GM12878 (cell line): ENCODE measurements around the gene SELPLG. TPM values are rescaled to one million over a fixed set of nuclear protein-coding genes. Genes with fewer than 3 reads are reported as not detected.

Source experiments
- ATAC-seq: fragments of 200-7000 bp; cut with Tn5 transposase; 3 replicates; pipeline ENCODE4 v1.9.1; 2020; ENCODE audit warnings: mild to moderate bottlenecking, moderate library complexity
- BruUV-seq: library from RNA; stranded (reverse); fragments of 400-500 nt; replicated peaks from 2 replicates; lab custom pipeline; 2021; lab: Mats Ljungman, UMichigan
- CTCF ChIA-PET: fragments of 300-600 bp; sonication (Branson Sonifier 250); formaldehyde crosslinking; extraction: SDS; loops from one replicate; lab custom pipeline; 2021; ENCODE audit warnings: inconsistent platforms; lab: Yijun Ruan, JAX
- POLR2A ChIA-PET: fragments of 350-600 bp; formaldehyde crosslinking; extraction: SDS; loops from one replicate; lab custom pipeline; 2021; ENCODE audit warnings: inconsistent platforms; lab: Charles Lee
- RAD21 ChIA-PET: fragments of 300-600 bp; sonication (Branson Sonifier 250); formaldehyde crosslinking; loops from one replicate; lab custom pipeline; 2023; ENCODE audit warnings: antibody characterized with exemption; ENCODE audit not compliant: unreplicated experiment; lab: Charles Lee
- SMC1A ChIA-PET: fragments of 300-600 bp; sonication (Branson Sonifier 250); formaldehyde crosslinking; loops from one replicate; lab custom pipeline; 2023; ENCODE audit not compliant: unreplicated experiment, uncharacterized antibody; lab: Charles Lee
- DNase-seq: peaks from one replicate; pipeline ENCODE4 v3.0.0-alpha.2; 2011; ENCODE audit warnings: low read depth, low spot score
- FAIRE-seq: peaks from 3 replicates; lab custom pipeline; 2011; peaks lifted over from hg19 to GRCh38; lab: Jason Lieb, UNC
- H2AFZ ChIP-seq: 2 replicates; pipeline ENCODE4 v1.6.0; 2011; ENCODE audit warnings: low read depth, low read length, control low read depth; ENCODE audit not compliant: control insufficient read depth
- H3K27ac ChIP-seq: 2 replicates; pipeline ENCODE4 v1.5.1; 2011; ENCODE audit warnings: control low read depth; ENCODE audit not compliant: control insufficient read depth, insufficient read depth
- H3K27me3 ChIP-seq, 2 experiments: replicated peaks in 1 of 2; 2 replicates each; pipeline versions ENCODE4 v1.6.0 to v1.6.1; 2011; ENCODE audit warnings: low read length in 1 of 2; ENCODE audit not compliant: control insufficient read depth in 2 of 2, insufficient read depth in 2 of 2
- H3K36me3 ChIP-seq, 2 experiments: 2 replicates each; pipeline ENCODE4 v1.5.1; 2011; ENCODE audit warnings: low read length in 1 of 2; ENCODE audit not compliant: control insufficient read depth in 2 of 2, insufficient read depth in 2 of 2
- H3K4me1 ChIP-seq: 2 replicates; pipeline ENCODE4 v1.6.1; 2011; ENCODE audit warnings: mild to moderate bottlenecking, low read length, moderate library complexity, mixed read lengths; ENCODE audit not compliant: control insufficient read depth, insufficient read depth
- H3K4me2 ChIP-seq: 2 replicates; pipeline ENCODE4 v1.6.0; 2011; ENCODE audit warnings: control low read depth; ENCODE audit not compliant: control insufficient read depth, insufficient read depth
- H3K4me3 ChIP-seq: fragments of 200-600 bp; sonication (generic); 2 replicates; pipeline ENCODE4 v1.5.1; 2016
- H3K79me2 ChIP-seq: 2 replicates; pipeline ENCODE4 v1.6.0; 2011; ENCODE audit warnings: low read length; ENCODE audit not compliant: control insufficient read depth, insufficient read depth
- H3K9ac ChIP-seq: 2 replicates; pipeline ENCODE4 v1.8.0; 2011; ENCODE audit warnings: low read length, control low read depth, mixed read lengths; ENCODE audit not compliant: control insufficient read depth, insufficient read depth
- H3K9me3 ChIP-seq: replicated peaks from 3 replicates; pipeline ENCODE4 v1.5.1; 2011; ENCODE audit warnings: mild to moderate bottlenecking, low read length; ENCODE audit not compliant: control insufficient read depth, insufficient read depth
- H4K20me1 ChIP-seq: 2 replicates; pipeline ENCODE4 v1.6.0; 2011; ENCODE audit not compliant: control insufficient read depth, insufficient read depth
- BMI1 ChIP-seq: fragments of 450-650 bp; IDR thresholded peaks from 2 replicates; pipeline ENCODE4 v1.6.1; 2016; ENCODE audit warnings: mild to moderate bottlenecking, moderate library complexity, borderline replicate concordance
- IKZF2 ChIP-seq, 2 experiments: fragments of 450-650 bp; IDR thresholded peaks; 2 replicates each; pipeline ENCODE4 v1.6.1; 2017; ENCODE audit warnings: mild to moderate bottlenecking in 2 of 2, moderate library complexity in 2 of 2
- LARP7 ChIP-seq: fragments of 450-650 bp; IDR thresholded peaks from 2 replicates; pipeline ENCODE4 v1.6.1; 2017; ENCODE audit warnings: mild to moderate bottlenecking
- SUZ12 ChIP-seq: fragments of 200-600 bp; sonication (generic); IDR thresholded peaks from one replicate; pipeline ENCODE4 v1.6.1; 2018; ENCODE audit warnings: antibody characterized with exemption, mild to moderate bottlenecking; ENCODE audit not compliant: unreplicated experiment
- TAF1 ChIP-seq: IDR thresholded peaks from 2 replicates; pipeline ENCODE4 v1.6.1; 2011; ENCODE audit warnings: mild to moderate bottlenecking, low read depth, low read length, borderline replicate concordance
- WGBS: methylation state at CpG from one replicate; pipeline ENCODE4 v1.1.6; 2016; ENCODE audit warnings: low lambda C conversion rate; ENCODE audit not compliant: insufficient replicate concordance, insufficient coverage; ENCODE audit errors: missing lambda C conversion rate; 5-methylcytosine and 5-hydroxymethylcytosine counted together
- in situ Hi-C: fragments of 300-500 bp; cut with MboI; formaldehyde crosslinking; loops from 9 replicates; pipeline ENCODE4 v1.14.3; 2018; ENCODE audit warnings: mixed read lengths
- intact Hi-C: fragments of 100-400 bp; cut with micrococcal nuclease; formaldehyde crosslinking; loops from one replicate; pipeline ENCODE4 v1.14.2; 2022; ENCODE audit not compliant: unreplicated experiment
- polyA plus RNA-seq, 11 experiments: library from polyadenylated mRNA; depleted of rRNA in 4 of 11; unstranded in 6 of 11; stranded (reverse) in 5 of 11; fragments of >200 nt; fragmentation: Nextera tagmentation in 4 of 11; fragmentation: Illumina TruSeq in 1 of 11; extraction: Ambion mirVana in 4 of 11; extraction: Trizol in 1 of 11; gene quantifications; 1 replicate in 1 of 11; 2 replicates in 10 of 11; pipeline versions ENCODE4 v1.2.1 to v1.2.3, GENCODE V29; 2011 to 2016; ENCODE audit warnings: inconsistent platforms in 2 of 11, missing spikeins in 2 of 11, low read depth in 1 of 11
- total RNA-seq, 4 experiments: library from RNA; depleted of rRNA in 3 of 4; stranded (reverse); fragments of >200 nt in 3 of 4; fragmentation: Illumina TruSeq in 1 of 4; extraction: Trizol in 1 of 4; gene quantifications; 2 replicates each; pipeline versions ENCODE4 v1.2.1 to v1.2.3, GENCODE V29; 2013 to 2021
- TF ChIP-seq, protein P1 (sequence below): fragments of 450-650 bp; conservative IDR thresholded peaks from 2 replicates; pipeline ENCODE4 v1.6.1; 2017; ENCODE audit warnings: mild to moderate bottlenecking, moderate library complexity

Gene SELPLG
- total and polyA plus RNA-seq, 10 of the 15 experiments (the other 5 are each of a cell fraction or from before 2014, with no cell fraction given), result 3.2 to 32.3 (median 23.9) TPM

DNA sequence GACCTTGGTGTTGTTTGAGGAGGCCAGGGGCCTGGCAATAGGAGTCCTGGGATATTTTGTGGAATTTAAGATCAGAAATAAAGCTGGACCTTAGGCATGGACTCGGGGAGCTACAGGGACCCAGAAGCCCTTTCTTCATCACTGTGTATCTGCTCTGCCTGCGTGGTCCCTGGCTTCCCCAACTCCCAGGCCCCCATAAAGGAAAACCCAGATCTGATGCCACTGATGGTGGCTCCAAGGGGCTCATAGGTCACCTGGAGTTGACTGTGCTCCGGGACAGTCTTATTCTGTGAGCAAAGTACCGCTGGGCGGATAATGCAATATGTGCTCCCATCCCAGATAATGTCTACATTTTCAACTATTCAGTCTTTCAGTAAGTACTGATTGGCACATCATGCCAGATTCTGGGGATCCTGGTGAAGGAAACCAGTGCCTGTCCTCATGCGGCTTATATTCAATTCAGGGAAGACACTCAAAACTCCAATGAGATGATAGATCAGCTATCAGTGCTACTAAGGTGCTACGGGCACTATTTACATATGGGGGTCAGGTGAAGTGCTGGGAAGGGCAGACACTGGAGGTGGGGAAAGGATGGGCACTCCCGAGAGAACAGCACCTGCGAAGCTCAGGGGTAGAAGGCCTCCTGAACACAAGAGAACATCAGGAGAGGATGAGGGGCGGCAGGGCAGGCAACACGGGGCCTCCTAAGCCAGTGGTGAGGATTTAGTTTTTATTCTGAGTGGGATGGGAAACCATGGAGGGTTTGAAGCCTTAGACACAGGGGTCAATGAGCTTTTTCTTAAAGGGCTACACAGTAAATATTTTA, 5.5 kb upstream of the SELPLG start:
- ChIA-PET CTCF (interaction anchor here (0.5 to 17.2 kb wide), 7 partner anchors 9 to 187 kb away, joined by 3 to 244 read pairs (median 5); partner anchors contain the start of gene ISCU), RAD21 (interaction anchor here (0.7 to 17.3 kb wide), 7 partner anchors 8 to 184 kb away, joined by 3 to 413 read pairs (median 6); partner anchors contain the start of genes ISCU and SART3), SMC1A (interaction anchor here (0.9 to 16.7 kb wide), 15 partner anchors 8 to 309 kb away, joined by 3 to 397 read pairs (median 4); partner anchors contain the start of genes ISCU and SART3), POLR2A (interaction anchor here (1.2 to 10.5 kb wide), 6 partner anchors 9 to 218 kb away, joined by 3 to 199 read pairs (median 9); partner anchors contain the start of gene SSH1)
- Histone ChIP-seq H3K79me2 (peaks cover 11% of the 10 kb centered on the region), H3K4me3 (no peak overlapping the region), H4K20me1 (no peaks in the 10 kb centered on the region), H2AFZ (no peak overlapping the region), H3K9me3 (no peaks in the 10 kb centered on the region), H3K36me3 (no peaks in the 10 kb centered on the region; a peak in 2 of 4 replicates), H3K27me3 (no peaks in the 10 kb centered on the region), H3K4me1 (peaks cover 71% of the 10 kb centered on the region), H3K27ac (no peak overlapping the region), H3K9ac (no peak overlapping the region), H3K4me2 (peak overlapping the region; percentile 34)
- TF ChIP-seq LARP7 (no peak), TAF1 (no peak), BMI1 (no peak), SUZ12 (no peak), IKZF2 (IDR thresholded peaks at IDR 0.05) (no peak)
- TF ChIP-seq, protein P1, sequence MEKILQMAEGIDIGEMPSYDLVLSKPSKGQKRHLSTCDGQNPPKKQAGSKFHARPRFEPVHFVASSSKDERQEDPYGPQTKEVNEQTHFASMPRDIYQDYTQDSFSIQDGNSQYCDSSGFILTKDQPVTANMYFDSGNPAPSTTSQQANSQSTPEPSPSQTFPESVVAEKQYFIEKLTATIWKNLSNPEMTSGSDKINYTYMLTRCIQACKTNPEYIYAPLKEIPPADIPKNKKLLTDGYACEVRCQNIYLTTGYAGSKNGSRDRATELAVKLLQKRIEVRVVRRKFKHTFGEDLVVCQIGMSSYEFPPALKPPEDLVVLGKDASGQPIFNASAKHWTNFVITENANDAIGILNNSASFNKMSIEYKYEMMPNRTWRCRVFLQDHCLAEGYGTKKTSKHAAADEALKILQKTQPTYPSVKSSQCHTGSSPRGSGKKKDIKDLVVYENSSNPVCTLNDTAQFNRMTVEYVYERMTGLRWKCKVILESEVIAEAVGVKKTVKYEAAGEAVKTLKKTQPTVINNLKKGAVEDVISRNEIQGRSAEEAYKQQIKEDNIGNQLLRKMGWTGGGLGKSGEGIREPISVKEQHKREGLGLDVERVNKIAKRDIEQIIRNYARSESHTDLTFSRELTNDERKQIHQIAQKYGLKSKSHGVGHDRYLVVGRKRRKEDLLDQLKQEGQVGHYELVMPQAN, result no peak
- 98% methylated on average over 11 of the region's 11 CpGs for WGBS
- intact Hi-C loops (loop anchor here (10.0 kb wide), 2 partner anchors 304 to 456 kb away; partner anchors contain the start of genes ALKBH2, CMKLR1 and UNG), in situ Hi-C loops (loop anchor here (10.0 kb wide), 1 partner anchor 456 kb away; the partner anchor contains the start of genes ALKBH2 and UNG)
- FAIRE-seq (no peak), DNase-seq (no peak), ATAC-seq (no peak)
- BruUV-seq, result no TSS peak
